ENCODE data around the gene RGS19. TPM values are rescaled to one million over a fixed set of nuclear protein-coding genes. Genes with fewer than 3 reads are reported as not detected.

RGS19 gene
- total RNA-seq, 1 donor from 2014 or later = 21.8 TPM

- H3K4me3 ChIP-seq (ENCODE audit: low read depth, low read length) = no peak overlapping the region
- no peak for DNase-seq (ENCODE audit: low read depth)
- TF ChIP-seq CTCF (conservative IDR thresholded peaks at IDR 0.05; ENCODE audit: low read depth, low read length) = no peak
These were observed 23.5 kb upstream of the RGS19 start for GRCh38 chr20:64102647-64103354.

GRCh38 chr20:64101731-64102621 is 22.7 kb upstream of the RGS19 start:
- no peak overlapping the region for H3K4me3 ChIP-seq (ENCODE audit: low read depth, low read length)
- peak; percentile 63 for TF ChIP-seq CTCF (conservative IDR thresholded peaks at IDR 0.05; ENCODE audit: low read depth, low read length)
- no peak for DNase-seq (ENCODE audit: low read depth)

- no peak for DNase-seq (ENCODE audit: low read depth)
- TF ChIP-seq CTCF (conservative IDR thresholded peaks at IDR 0.05; ENCODE audit: low read depth, low read length) = no peak
- H3K4me3 ChIP-seq (ENCODE audit: low read depth, low read length) = no peak overlapping the region
These were observed 21.8 kb upstream of the RGS19 start for GRCh38 chr20:64100946-64101688.

GRCh38 chr20:64100566-64100888 is 21.2 kb upstream of the RGS19 start:
- no peak for TF ChIP-seq CTCF (conservative IDR thresholded peaks at IDR 0.05; ENCODE audit: low read depth, low read length)
- no peak for DNase-seq (ENCODE audit: low read depth)
- H3K4me3 ChIP-seq (ENCODE audit: low read depth, low read length) = no peak overlapping the region

- TF ChIP-seq CTCF (conservative IDR thresholded peaks at IDR 0.05; ENCODE audit: low read depth, low read length) = no peak
- no peak overlapping the region for H3K4me3 ChIP-seq (ENCODE audit: low read depth, low read length)
- no peak for DNase-seq (ENCODE audit: low read depth)
These were observed 20.7 kb upstream of the RGS19 start for GRCh38 chr20:64099880-64100565.

GRCh38 chr20:64099086-64099786 is 19.9 kb upstream of the RGS19 start:
- no peak for DNase-seq (ENCODE audit: low read depth)
- no peak overlapping the region for H3K4me3 ChIP-seq (ENCODE audit: low read depth, low read length)
- TF ChIP-seq CTCF (conservative IDR thresholded peaks at IDR 0.05; ENCODE audit: low read depth, low read length) = no peak
